ENCODE measurements around the gene CDH4. TPM values are rescaled to one million over a fixed set of nuclear protein-coding genes. Genes with fewer than 3 reads are reported as not detected.

Gene CDH4
- total RNA-seq, 2 donors from 2014 or later = 0.05 to 2.2 TPM

DNA sequence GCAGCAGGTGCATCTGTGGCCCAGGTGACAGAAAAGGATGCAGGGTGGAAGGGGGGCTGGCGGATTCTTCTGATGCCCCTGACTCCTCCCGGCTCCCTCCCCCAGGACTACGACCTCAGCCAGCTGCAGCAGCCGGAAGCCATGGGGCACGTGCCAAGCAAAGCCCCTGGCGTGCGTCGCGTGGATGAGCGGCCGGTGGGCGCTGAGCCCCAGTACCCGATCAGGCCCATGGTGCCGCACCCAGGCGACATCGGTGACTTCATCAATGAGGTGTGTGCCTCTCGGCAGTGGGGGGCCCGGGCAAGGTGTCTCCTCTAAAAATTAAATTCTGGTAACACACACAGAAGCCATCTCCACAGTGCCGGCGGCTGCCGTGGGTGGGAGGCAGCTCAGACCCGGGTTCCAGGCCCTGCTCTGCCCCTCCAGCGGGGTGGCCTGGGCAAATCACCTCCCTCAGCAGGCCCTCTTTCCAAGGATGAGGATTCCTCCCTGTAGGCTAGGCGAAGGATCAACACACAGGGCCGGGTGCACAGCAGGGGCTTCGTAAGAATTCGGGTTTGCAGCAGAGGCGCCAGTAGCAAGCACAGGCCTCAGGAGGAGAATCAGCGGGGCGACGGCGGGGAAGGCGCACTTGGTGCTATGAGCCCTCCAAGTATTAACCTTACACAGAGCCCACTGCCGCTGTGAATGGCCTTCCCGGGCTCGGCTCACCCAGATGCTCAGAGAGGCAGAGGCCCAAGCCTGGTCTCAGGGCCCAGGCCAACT is 682.1 kb downstream of the CDH4 start:
- 80% methylated on average over 35 of the region's 36 CpGs for WGBS
- no peak for DNase-seq (ENCODE audit: low spot score)
- Histone ChIP-seq H3K4me3 (no peak overlapping the region), H3K9me3 (no peaks in the 10 kb centered on the region), H3K4me1 (replicated peaks) (no peaks in the 10 kb centered on the region), H3K27me3 (replicated peaks; ENCODE audit: insufficient read depth) (no peaks in the 10 kb centered on the region), H3K36me3 (no peaks in the 10 kb centered on the region), H3K27ac (no peak overlapping the region)
- intact Hi-C loops (cut with DNase I) = no loop called here
- TF ChIP-seq POLR2A (IDR thresholded peaks at IDR 0.05) (no peak), POLR2AphosphoS5 (IDR thresholded peaks at IDR 0.05) (no peak), CTCF (IDR thresholded peaks at IDR 0.05) (no peak)

DNA sequence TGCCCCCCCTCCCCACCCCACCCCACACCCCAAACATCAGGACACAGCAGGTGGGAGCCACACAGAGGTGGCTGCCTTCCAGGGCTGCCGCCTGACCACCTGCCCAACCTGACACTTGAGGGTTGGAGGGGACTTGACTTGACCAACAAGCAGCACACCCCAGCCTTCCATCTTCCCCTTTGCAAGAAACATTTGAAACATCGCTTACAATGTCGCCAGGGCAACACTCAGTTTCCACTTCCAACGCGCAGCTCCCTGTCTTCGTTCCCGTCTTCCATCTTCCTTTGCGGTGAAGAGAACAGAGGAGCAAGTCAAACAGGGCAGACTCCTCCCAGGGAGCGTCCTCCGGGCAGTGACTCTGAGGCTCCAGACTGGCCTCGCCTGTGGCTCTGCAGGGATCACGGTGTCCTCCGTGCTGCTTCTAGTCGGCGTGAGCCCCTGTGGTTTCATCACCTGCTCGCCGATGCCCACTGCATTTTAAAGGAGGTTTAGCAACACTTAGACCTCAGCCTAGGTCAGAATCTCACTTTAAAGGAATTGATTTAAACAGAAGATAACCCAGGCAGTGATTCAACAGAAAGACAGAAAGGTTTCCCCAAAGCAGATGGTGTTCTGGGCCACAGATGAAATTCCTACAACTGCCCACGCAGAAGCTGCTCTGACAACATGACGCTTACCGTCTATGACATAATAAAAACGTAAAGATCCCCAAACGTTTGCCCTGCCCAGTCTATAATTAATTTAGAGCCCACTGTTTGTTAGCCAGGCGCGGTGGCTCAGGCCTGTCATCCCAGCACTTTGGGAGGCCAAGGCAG is 682.9 kb downstream of the CDH4 start:
- intact Hi-C loops (cut with DNase I) = no loop called here
- Histone ChIP-seq H3K9me3 (no peaks in the 10 kb centered on the region), H3K27ac (no peak overlapping the region), H3K4me1 (replicated peaks) (no peaks in the 10 kb centered on the region), H3K36me3 (no peaks in the 10 kb centered on the region), H3K27me3 (replicated peaks; ENCODE audit: insufficient read depth) (no peaks in the 10 kb centered on the region), H3K4me3 (no peak overlapping the region)
- WGBS = 59% methylated on average over 24 of the region's 24 CpGs
- no peak for DNase-seq (ENCODE audit: low spot score)
- TF ChIP-seq CTCF (IDR thresholded peaks at IDR 0.05) = no peak

- intact Hi-C loops (cut with DNase I) = no loop called here
- H3K27me3 ChIP-seq (replicated peaks; ENCODE audit: insufficient read depth) = no peaks in the 10 kb centered on the region
- no peaks in the 10 kb centered on the region for H3K36me3 ChIP-seq
- no peak overlapping the region for H3K27ac ChIP-seq
- no peaks in the 10 kb centered on the region for H3K4me1 ChIP-seq (replicated peaks)
- 79% methylated on average over 13 of the region's 14 CpGs for WGBS
- no peaks in the 10 kb centered on the region for H3K9me3 ChIP-seq
- no peak for DNase-seq (ENCODE audit: low spot score)
- no peak overlapping the region for H3K4me3 ChIP-seq
- TF ChIP-seq POLR2A (IDR thresholded peaks at IDR 0.05) = no peak
- TF ChIP-seq CTCF (IDR thresholded peaks at IDR 0.05) = no peak
- no peak for TF ChIP-seq POLR2AphosphoS5 (IDR thresholded peaks at IDR 0.05)
Measured at GRCh38 chr20:61935926-61936700, 684.1 kb downstream of the CDH4 start.

- Histone ChIP-seq H3K9me3 (no peaks in the 10 kb centered on the region), H3K4me3 (no peak overlapping the region), H3K27ac (no peak overlapping the region), H3K4me1 (replicated peaks) (no peaks in the 10 kb centered on the region), H3K36me3 (no peaks in the 10 kb centered on the region), H3K27me3 (replicated peaks; ENCODE audit: insufficient read depth) (no peaks in the 10 kb centered on the region)
- no peak for DNase-seq (ENCODE audit: low spot score)
- intact Hi-C loops (cut with DNase I) = no loop called here
- TF ChIP-seq POLR2A (IDR thresholded peaks at IDR 0.05) (no peak), POLR2AphosphoS5 (IDR thresholded peaks at IDR 0.05) (no peak), CTCF (IDR thresholded peaks at IDR 0.05) (no peak)
- WGBS = 81% methylated on average over 29 of the region's 29 CpGs
Measured at GRCh38 chr20:61936701-61937131, 684.7 kb downstream of the CDH4 start.

All from prostate gland (tissue), 2 donors.